NCI-H82 (cell line): ENCODE measurements around the gene KIF2A.

Experiments
- DNase-seq: peaks from one replicate; lab custom pipeline; 2025; lab: John Stamatoyannopoulos, UW

Gene KIF2A

GRCh38 chr5:62328772-62329491, 22.9 kb downstream of the KIF2A start:
- DNase-seq, result no peak

GRCh38 chr5:62330302-62330701, 24.3 kb downstream of the KIF2A start:
- no peak for DNase-seq

GRCh38 chr5:62331921-62332320, 25.9 kb downstream of the KIF2A start:
- DNase-seq, result no peak

DNA sequence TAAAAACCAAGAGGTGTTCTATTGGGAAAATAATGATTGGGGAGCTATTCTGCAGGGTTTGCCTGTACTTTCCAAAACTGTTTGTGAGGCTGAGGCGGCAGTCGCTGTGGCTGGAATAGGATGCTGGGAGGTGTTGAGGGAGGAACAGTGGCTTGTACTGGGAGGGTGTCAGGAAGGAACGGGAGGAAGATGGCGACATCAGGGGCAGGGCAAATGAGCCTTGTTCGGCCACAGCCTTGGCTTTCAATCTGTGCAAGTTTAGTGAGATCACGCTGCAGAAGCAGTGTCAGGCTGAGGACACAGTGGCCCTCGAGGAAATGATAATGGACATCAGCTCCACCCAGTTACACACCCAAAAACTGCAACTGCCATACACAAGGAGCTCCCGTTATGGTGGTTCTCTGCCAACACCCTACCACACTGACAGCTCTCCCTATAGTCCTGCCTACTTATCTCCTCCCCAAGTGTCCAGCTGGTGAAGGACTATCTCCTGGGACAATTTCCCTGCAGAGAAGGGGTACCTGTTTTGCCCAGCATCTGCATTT, 27.3 kb downstream of the KIF2A start:
- DNase-seq, result no peak

GRCh38 chr5:62334082-62334481, 28.1 kb downstream of the KIF2A start:
- no peak for DNase-seq

DNA sequence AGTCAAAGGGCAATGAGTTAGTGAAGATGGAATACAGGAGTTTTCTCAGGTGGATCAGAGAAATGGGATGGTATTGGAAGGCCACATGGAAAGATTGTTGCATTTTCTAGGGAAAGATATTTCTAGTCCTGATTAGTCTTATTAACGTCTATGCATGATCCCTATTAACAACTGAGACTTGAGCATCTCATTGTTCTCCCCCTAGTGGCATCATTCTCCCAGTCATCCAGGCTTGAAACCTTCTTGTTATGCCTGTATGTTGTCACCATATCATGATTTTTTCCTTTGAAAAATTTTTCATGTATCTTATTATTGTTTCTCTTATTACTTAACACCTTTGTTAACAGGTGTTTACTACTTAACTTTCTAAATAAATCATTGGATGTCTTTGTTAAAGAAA, 34.4 kb downstream of the KIF2A start:
- peak; percentile 56 for DNase-seq

- no peak for DNase-seq
These were observed 35.0 kb downstream of the KIF2A start for GRCh38 chr5:62340979-62341378.

GRCh38 chr5:62341783-62342475, 35.9 kb downstream of the KIF2A start:
- no peak for DNase-seq

DNA sequence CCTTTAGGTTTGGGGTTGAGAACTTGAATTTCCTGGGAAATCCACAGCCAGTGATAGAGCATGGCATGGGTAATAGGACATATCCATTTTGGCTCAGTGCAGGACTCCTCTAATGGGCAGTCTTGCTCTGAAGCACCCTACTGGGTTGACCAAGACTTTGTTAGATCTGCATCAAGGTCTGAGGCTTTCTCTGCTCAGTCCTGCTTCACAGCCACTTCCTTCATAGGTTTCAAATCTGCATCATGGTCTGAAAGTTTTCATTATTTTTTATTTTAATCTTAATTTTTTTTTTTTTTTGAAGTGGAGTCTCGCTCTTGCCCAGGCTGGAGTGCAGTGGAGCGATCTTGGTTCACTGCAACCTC, 36.5 kb downstream of the KIF2A start:
- DNase-seq, result no peak

DNA sequence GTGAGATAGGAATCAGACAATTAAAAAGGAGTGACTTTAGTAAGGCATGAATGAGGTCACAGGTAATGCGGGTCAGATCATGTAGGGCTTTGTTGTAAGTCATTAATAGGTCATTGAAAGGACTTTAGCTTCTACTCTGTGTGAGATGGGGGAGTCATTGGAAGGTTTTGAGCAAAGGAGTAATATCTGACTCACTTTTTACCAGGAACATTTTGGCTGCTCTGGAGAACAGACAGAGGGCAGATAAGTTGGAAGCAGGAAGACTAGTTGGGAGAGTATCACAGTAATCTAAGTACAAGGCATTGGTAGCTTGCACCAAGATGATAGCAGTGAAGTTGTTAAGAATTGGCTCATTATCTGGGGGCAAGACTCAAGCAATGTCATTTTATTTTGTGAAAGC, 37.4 kb downstream of the KIF2A start:
- no peak for DNase-seq

- DNase-seq, result no peak
These were observed 40.7 kb downstream of the KIF2A start for GRCh38 chr5:62346748-62347147.

GRCh38 chr5:62347928-62348327, 41.9 kb downstream of the KIF2A start:
- DNase-seq, result no peak

DNA sequence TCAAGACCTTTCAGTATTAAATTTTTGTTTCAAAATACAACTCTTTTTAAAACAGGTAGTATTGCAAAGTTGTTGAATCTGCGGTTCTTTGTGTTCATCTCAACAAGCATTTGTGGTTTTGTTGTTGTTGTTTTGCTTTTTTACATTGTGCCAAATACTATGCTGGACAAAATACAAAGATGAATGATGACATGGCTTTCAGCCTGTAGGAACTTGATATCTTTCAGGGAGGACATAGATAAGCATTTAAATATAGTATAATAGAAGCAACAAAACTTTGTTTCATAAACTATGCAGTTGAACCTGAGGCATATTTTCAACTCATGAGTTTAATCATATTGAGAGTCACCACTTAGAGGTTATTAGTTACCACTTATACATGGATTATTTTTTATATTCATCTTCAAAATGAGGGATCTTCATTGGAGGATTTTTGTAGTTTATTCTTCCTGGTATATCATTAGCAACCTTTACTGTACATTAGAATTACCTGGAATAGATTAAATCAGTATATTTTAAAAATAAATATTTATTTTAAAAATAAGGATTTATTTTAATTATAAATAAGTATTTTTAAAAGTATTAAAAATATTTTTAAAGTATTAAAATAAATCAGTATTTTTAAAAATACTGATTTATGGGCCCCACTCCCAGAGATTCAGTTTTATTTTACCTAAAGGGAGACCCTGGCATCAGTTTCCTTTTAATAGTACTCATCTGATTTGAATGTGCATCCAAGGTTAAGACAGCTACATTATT, 42.9 kb downstream of the KIF2A start:
- no peak for DNase-seq

DNA sequence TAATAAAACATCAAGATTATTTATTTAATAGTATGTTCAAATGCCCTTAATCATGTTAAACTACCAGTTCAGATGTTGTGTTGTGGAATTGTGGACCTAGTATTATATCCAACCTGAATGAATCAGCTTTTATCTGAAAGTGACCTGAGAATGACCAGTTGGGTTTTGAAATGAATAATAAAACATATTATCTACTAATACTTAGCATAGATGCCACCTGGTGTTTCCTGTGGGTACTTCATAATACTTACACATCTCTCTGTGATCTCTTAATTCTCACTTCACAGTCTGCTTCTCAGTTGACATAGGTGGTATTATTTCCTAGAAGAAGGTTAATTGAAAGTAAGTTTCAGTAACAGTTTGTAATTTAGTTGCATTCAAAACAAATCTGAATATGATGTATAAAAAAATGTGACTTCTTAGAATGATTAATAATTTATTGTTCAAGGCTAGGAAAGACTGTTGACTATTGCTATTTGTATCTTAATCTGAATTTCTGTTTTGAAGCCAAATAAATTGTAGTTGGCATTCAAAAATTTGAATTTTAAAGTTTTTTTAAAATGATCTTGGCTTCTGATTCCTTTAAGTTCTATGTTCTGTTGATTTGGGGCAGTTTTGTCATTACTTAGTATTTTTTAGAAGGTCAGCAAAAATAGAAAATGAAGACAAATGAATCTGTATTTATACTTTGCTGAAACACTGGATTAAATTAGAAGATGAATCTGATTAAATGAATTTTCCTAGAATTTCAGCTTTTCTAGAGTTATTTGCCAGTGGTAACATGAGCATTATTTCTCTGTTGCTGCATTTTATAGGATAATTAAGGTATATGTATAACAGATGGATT, 48.2 kb downstream of the KIF2A start:
- peak; percentile 65 for DNase-seq

GRCh38 chr5:62362701-62363100, 56.7 kb downstream of the KIF2A start:
- DNase-seq, result no peak

- DNase-seq, result no peak
These were observed 63.0 kb downstream of the KIF2A start for GRCh38 chr5:62369039-62369438.

- no peak for DNase-seq
These were observed 65.4 kb downstream of the KIF2A start for GRCh38 chr5:62371409-62371808.

DNA sequence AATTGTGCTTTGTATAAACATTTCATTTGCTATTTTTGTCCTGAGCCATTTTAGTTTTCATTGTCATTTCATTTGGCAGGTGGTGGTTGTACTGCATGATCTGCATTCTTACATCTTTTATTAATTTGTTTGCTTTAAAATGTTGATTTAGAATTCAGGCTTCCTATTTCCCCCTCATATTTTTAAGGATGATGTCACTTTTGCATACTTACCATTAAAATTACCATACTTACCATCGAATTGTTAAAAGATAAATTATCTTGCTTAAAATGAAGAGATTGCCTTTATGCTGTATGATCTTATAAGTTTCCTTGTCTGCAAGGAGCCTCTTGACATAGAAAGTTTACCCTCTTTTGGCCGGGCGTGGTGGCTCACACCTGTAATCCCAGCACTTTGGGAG, 66.6 kb downstream of the KIF2A start:
- no peak for DNase-seq

DNA sequence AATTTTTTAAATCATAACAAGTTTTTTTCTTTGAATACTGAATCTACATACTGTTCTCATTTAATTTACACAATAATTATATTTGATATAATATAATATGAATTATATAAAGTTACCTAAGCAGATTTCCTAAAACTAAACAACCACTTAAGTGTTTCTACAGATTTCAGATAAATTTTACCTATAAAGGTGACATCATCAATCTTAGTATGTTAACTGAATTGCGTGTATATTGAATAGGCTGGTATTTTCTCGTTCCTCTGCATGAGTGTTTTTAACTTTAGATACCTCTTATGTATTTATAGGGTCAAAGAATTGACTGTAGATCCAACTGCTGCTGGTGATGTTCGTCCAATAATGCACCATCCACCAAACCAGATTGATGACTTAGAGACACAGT, 67.4 kb downstream of the KIF2A start:
- DNase-seq, result no peak

DNA sequence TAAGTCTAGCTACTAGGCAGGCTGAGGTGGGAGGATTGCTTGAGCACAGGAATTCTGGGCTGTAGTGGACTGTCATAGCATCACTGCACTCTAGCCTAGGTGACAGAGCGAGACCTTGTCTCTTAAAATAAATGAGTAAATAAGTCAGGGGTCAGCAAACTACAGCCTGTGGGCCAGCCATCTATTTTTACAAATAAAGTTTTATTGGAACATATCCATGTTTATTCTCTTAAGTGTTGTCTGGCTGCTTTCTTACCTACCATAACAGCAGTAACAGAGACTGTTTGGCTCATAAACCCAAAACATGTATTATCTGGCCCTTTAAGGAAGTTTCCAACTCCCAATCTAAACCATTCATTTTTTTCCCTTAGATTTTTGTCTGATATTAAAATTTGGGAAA, 68.1 kb downstream of the KIF2A start:
- DNase-seq, result no peak

DNA sequence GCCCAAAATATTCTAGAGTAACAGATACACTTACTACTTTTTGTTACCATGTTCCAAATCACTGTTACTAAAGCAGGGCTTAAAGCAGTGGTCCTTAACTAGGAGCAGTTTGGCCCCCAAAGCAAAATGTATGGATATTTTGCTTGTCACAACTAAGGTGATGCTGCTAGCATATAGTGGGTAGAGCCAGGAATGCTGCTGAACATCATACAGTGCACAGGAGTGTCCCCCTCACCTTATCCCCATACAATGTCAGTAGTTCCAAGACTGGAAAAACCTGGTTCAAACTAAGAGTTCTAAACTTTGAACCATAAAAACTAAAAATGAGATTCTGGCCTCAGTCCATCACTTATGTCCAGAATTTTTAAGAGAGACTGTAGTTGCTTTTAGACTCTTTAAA, 69.6 kb downstream of the KIF2A start:
- no peak for DNase-seq

DNA sequence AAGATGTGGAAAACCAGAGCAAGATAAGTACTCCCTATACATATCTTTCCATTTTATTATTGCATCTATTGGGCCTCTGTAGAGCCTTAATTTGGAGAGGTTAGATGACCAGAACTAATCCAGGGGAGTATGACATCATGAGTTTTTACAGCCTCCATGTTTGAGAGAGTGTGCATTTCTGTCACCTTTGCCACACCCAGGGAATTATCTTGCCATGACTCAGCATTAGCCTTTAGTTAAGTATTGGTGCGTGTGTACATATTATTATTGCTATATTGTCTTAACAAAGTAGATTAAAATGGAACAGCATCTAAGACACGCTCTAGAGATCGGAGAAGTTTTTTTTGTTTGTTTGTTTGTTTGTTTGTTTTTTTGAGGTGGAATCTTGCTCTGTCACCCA, 70.1 kb downstream of the KIF2A start:
- DNase-seq, result no peak
